Stimulated activated CD4-positive, alpha-beta T cell treated with anti-CD3 and anti-CD28 coated beads, Interleukin-2, amount 100 ng/mL, for 48 hours (primary cell): ENCODE results near the gene CDK5R2.

Experiments used
- DNase-seq, 2 donors: peaks; one replicate each; pipeline ENCODE4 v3.0.0-alpha.2; 2020

Gene CDK5R2

DNA sequence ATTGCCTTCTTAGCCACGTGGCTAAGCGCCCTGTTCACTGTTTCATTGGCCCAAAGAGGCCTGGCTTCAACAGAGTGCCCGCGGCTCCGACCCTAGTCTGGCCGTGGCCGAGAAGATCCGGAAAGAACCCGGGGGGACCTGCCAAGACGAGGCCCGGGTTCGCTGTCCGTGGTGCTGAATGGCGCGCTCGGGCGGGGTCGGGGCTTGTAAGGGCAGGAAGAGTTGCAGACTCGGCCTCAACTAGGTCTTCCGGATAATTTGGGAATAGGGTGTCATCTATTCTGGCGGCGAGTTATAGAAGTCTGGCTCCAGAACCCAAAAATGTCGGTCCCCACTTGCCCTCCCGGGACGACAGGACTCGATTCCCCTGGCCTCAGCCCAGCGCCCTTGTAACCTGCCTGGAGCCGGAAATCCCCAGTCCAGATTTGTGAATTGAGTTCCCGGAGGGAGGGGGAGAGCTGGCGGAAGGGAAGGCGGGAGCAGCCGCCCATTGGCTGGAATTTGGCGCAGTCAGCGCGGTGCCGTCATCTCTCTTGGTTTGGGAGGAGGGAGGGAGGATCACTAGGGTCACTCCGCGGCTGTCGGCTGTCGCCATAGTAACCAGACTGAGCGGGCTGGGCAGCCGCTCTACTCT lies 3.5 kb downstream of the CDK5R2 start:
- peak; percentile 52 to 56 for DNase-seq

DNA sequence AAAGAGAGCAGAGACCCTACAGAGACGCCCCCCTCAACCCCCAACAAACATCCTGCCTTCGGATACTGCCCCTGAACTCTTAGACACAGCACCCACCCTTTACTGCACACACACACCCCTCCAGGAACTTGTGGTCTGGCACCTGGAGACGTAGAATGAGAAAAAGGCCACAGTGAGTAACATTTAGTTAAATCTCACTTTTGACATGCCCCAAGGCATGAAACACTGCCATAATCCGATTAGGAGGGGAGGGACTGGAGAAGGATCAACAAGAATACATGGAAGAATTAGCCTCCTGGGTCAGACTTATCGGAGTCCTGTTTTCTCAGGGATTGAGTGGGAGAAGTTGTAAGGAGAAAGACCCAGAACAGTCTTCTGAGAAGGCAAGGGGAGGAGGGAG lies 4.1 kb downstream of the CDK5R2 start:
- DNase-seq, result no peak

DNA sequence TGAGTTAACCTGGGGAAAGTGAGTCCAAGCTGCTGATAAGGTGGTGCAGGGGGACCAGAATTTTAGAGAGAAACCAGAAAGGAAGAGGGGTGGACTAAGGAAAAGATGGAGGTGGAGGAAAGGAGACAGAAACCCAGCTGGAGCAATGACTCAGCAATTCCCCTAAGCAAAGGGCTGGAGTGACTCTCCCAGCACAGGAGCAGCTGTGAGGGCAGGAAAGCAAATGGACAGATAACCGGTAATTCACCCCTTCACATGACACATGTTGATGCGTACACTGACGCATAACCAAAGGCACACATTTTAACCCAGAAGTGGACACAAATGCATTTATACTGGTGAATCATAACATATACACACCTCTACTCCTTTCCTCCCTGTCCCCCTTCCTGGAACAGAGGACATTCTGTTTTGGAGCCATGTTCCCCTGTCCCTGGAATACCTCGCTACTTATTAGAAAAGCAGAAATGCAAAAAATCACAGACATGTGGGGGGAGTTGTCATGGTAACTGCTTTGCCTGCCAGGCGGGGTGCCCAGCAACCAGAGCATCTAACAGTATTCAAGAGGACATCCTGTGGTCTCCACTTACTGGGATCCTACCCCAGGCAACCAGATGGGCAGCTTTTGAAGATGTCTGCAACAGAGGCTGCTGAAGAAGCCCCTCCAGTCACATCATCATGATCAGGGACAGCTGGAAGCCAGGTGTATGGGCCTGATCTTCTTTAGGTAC lies 4.7 kb downstream of the CDK5R2 start:
- no peak for DNase-seq

DNA sequence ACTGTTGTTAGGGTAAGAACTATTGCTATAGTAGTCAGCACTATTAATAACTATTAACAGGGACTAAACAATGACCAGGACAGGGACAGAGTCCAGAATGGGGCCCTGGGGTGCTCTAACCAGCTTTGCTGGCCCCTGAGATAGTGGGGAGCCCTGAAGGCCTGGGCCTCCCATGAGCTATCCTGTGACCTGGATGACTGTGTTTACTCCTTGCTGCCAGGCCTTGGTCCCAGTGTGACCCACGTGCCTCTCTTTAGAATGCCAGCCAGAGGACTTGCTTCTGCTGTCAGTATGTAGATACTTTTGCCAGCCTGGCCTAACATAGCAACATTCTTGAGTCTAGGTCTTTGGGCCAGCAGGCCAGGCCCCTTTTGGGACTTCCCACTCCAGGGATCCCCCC lies 11.4 kb downstream of the CDK5R2 start:
- DNase-seq, result no peak

DNA sequence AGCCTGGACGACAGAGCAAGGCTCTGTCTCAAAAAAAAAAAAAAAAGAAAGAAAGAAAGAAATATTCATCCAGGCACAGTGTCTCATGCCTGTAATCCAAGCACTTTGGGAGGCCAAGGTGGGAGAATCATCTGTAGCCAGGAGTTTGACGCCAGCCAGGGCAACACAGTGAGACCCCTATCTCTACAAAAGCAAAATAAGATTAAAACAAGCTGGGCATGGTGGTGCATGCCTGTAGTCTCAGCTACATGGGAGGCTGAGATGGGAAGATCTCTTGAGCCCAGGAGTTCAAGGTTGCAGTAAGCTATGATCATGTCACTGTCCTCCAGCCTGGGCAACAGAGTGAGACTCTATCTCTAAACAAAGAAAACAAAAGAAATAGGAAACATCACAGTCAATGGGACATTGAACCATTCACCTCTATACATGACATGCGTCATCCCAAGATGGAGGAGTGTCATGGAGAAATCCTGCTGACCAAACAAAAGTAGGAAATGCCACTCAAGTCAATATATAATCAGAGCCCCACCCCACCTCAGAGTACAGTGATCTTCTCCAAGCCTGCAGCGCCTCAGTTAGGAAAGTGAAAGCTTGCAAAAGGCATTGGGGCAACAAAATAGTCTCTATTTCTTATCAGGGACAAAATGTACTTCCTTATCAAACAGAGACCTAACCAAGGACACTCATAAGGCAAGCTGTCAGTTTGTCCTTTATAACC lies 15.8 kb downstream of the CDK5R2 start:
- DNase-seq, result no peak

DNA sequence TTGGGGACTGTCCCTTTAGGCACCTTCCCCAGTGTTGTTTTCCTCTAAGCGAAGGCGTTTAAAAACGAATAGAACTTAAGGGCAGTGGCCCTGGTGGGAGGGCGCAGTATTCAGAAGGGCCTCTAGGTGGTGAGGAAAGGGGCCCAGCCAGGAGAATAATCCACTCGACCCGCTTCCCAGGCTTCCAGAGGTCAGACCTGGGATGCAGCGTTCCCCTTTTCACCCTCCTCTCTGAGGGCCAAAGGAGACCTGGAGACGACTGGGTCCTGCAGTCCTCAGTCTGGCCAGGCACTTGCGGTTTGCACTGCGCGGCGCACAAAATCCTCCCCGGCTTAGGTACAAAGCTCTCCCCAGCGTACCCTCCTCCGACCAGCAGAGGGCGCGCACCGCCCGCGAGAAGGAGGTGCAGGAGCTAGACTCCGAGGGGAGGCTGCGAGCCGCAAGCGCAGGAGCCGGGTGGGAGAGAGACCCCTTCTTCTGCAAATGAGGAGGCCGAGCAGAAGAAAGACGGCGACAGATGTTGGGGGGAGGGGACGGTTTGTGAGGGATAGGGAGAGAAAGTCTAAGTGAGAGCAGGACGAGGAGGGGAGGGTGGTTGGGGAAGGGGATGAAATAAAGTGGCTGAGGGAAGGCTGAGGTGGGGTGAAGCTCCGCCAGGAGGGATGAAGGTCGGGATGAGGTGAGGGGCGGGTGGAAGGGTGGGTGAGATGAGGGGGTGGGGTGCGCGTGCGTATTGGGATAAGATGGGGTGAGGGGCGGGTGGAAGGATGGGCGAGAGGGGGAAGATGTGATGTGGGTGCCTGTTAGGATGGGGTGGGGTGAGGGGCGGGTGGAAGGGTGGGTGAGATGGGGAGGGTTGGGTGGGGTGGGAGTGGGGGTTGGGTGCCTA lies 20.6 kb downstream of the CDK5R2 start:
- peak; percentile 83 to 84 for DNase-seq

DNA sequence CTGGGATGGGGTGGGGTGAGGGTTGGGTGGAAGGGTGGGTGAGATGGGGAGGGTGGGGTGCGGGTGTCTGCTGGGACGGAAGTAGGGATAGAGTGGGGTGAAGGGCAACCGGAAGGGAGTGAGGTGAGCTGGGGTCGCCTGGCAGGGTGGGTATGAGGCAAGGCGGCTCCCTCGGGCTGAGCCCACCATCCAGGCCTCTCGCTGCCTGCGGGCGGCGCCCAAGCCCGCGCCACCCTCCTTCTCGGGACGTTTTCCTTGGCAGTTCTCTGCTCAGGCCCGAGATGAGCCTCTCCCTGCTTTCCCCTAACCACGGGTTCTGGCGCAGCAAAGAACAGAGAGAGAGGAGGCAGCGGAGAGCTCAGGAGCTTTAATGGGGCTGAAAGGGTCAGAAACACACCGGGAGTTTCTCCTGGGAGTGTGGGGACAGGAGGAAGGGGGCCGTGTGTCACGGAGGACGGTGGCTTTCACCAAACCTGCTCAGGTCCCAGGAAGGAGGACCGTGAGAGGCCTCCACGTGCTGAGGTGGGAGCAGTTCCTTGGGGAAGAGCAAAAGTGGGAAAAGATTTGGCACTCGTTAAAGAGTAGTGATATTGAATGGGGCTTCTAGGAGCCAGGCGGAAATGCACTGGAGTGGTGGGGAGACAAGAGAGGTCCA lies 21.4 kb downstream of the CDK5R2 start:
- no peak for DNase-seq

DNA sequence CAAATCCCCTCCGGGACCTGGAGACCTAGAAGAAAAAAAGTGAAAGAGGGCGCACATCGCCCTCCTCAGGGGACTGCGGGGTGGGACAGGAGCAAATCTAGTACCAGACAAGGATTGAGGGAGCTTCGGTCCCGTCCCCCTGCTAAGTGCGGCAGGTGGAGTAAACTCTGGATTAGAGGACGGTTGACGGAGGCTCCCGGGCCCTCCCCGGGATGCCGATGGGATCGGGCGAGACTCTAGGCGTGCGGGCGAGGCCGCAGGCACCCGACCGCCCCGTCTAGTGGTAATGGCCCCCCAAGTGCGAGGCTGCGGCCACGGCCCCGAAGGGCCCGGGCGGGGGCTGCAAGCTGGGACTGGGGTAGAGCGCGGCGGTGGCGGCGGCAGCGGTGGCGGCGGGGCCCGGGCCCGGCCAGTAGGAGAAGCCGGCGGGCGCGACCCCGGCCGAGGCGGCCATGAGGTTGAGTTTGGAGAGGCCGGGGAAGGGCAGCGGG lies 22.0 kb downstream of the CDK5R2 start:
- DNase-seq, result no peak

DNA sequence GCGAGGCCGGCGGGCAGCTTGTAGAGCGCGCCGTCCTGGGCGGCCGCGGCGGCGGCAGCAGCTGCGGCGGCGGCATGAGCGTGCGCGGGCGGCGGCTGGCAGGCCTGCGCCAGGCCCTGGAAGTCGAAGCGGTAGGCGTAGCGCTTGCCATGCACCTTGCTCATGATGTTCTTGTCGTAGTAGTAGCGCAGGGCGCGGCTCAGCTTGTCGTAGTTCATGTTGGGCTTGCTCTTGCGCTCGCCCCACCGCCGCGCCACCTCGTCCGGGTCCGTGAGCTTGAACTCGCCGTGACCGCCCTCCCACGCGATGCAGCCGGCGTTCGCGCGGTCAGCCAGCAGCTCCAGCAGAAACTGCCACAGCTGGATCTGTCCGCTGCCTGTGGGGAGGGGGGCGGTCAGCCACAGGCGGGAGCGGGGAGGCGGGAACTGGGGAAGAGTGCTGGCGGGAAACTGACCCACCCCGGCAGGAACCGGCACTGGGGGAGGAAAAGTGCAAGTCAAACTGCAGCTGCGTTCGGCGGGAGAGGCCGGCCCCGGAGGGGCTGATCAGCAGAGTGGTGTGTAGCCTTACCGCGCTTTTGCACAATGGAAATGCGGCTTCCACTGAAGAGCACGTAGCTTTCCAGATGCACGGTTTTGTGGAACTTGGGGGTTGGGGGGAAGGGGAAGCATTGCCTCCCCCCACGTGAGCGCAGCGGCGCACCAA lies 22.6 kb downstream of the CDK5R2 start:
- no peak for DNase-seq

DNA sequence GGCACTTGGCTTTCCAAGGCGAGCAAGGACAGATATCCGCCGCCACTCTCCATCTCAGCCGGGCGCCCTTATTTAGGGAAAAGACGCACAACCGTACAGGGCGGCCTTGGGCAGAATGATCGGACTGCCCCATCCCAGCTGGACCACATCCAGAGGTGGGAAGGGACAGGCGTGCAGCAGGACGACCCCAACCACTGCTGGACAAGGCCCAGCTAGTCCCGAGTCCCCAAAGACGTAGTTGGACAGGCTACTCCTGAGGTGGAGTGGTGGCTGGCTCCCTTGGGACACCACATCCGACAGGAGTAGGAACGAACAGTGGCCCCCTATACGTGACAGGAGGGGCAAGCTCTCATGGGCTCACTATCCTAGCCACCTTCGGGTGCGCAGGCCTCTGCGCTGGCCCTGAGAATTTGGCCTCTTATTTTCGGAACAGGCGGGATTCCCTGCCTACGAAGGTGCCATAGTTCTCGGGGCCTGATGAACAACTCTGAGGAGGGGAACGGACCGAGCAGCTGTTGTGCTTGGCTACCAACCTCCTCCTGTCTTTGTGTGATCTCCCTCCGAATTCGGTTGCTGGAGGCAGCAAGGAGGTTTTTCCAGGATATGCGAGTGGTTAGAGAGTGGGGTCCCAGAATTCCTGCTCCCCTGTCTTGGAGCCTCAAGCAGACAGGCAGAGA lies 23.3 kb downstream of the CDK5R2 start:
- DNase-seq, result no peak

DNA sequence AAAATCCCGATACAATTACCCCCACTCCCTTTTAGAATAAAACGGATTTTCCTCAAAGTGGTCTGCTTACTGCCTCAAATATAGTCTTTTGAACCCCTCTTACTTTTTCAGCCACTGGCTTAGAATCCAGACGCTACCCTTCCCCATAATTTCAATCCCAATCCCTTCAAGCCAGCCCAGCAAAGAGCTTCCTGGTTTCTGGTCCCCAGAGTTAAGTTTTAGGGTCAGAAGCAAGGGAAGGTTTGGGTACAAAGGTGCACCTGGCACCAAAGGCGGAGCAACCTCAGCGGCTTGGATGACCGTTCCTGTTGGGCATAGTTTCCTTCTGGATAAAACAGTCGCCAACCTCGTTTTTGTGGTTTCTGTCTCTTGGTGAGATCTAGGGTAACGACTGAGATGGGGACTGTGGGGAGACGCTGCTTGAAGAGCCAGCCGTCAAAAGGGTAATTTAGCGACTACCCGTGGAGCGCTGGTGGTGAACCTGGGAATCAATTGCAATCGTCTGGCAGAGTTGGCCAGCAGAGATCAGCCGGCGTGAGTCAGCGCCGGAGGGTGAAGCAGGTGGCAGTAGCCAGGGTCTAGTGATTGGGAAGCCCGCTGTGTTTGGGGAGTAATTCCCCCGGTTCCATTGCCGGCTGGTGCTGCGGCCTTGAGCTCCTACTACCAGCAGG lies 23.9 kb downstream of the CDK5R2 start:
- no peak for DNase-seq

DNA sequence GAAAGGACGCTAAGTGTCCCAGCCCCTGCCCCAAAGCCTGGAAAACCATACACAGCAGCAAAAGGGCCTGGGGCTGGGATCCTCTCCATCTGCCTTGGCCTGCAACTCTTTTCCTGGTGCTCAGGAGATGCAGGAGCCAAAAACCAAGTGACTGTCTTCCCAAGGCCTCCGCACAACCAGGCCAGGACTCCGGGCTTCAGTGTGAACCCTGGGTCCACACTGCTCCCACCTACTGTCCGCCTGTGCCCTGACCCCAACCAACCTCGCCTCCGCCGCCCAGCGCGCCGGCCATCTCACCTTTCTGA lies 24.4 kb downstream of the CDK5R2 start:
- no peak for DNase-seq

DNA sequence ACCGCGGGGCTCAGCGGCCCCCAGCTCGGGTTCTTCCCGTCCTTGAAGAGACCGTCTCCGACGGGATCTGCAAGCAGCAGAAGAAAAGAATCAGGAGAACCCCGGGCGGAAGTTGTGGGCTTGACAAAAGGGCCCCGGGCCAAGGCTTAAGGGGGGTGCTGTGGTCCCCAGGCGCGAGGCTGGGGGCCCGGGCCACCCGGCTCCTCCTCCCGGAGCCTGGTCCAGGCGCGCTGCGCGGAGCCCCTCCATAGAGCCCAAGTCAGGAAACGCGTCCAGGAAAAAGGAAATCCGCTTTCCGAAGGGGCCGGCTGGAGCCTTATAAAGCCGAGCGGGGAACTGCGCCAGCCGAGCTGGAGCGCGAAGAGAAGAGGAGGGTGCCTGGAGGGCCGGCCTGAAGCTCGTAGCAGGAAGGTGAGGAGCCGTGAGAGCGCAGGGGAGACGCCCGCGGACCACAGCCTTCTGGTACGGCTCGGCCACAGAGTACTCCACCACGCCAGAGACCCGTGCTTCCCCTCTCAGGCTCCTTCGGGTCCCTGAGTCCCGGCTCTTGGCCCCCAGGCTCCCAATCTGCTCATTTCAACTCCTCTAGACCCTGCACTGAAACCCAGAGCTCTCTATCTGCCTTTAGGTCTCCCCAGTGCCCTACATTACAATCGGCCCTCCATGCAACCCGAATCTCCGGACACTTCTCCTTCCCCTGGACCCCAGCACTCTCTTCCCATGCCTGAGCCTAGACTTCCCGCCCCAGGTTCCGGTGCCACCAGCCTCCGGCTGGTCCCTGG lies 25.0 kb downstream of the CDK5R2 start:
- no peak for DNase-seq

DNA sequence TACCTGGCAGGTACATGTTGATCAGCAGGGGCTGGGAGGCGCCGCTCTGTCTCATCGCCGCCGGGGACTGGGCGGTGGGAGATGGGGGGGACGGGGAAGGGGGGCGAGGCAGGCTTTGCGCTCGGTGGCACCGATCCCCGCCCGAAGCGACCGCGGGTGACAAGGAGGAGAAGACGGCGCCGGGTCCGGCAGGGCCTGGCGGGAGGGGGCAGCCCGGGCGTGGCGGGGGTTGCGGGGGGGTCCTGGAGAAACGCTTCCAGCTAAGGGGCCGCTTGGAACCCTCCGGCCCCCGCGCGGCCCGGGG lies 25.5 kb downstream of the CDK5R2 start, which contains the start of gene FEV:
Gene FEV (minus strand): TSS at position 164 of the 304 bp plus-strand sequence. CDS start 109 bp downstream, at position 55.
- no peak for DNase-seq

DNA sequence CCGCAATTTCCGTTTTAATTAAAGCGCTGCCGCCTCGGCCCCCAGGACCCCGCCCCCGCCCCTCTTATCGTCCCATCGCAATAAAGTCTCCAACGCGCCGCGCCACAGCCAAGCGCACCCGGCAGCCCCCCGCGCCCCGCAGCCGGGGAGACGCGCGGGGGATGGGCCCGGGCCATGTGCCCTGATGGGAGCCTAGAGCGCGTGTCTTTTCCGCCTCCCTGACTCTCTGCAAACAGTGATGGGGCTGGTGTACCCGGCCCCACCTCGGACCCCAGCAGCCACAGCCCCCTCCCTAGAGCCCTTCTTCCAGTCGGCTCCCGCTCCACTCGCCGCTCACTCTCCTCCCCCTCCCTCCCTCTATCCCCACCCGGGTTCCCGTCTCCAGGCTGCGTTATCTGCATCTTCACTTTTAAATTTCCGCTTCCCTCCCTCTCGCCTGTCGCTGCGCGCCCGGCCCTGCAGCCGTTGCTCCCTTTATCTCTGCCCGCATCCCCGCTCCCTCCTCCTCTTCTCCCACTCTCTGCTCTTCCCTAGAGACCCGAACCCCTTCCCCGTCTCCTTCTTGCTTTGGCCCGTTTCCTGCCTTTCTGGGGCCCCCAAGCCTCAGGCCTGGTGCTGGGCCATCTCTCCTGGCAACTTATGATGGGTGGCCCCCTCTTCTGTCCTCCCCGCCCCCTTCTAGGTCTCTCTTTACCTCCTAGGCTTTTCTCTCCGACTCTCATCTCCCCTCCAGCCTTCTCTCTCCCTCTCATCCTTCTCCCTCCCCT lies 26.0 kb downstream of the CDK5R2 start:
- no peak for DNase-seq

DNA sequence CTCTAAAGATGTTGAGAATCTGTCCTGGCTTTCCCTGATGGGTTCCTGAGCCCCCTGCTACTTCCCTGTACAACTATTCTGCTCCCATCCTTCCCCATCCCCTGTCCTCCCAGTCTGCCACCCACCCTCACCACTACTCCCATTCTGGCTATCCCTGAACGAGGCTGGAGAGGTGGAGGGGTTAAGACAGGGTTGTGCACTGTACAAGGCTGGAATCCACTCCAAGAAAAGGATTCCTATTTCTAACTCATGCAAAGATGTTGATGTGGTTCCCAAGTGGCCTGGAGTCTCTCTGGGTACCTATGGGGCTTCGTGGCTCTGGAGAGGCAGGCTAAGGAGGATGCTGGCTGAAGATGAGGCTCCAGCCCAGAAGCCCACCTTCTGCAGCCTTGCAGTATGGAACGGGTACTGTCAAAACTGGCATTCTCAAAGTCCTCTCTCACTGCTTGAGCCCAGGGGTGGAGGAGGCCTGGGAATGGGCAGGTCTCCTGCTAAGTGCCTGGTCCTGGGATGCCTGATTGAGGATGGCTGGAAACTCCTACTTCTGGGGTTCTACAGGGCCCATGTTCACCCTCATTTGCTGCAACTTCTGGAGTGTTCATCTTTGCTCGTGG lies 26.8 kb downstream of the CDK5R2 start:
- DNase-seq, result no peak

DNA sequence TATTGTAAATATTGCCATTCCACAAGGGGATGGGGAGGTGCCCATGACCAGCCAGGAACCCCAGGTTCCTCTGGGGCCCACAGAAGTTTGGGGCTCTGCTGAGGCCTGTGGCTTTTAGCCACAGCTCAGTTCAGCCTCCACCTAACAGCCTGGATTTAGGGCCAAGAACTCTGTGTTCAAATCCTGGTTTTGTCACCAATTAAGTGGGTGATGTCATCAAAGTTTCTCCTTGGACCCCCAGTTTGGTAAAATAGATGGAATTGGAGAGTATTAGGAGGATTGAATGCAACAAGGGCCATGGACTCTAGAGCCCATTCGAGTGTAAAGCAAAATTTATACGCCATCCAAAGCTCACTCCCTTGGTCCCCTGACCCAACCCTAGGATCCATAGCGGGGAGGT lies 28.7 kb downstream of the CDK5R2 start:
- no peak for DNase-seq

DNA sequence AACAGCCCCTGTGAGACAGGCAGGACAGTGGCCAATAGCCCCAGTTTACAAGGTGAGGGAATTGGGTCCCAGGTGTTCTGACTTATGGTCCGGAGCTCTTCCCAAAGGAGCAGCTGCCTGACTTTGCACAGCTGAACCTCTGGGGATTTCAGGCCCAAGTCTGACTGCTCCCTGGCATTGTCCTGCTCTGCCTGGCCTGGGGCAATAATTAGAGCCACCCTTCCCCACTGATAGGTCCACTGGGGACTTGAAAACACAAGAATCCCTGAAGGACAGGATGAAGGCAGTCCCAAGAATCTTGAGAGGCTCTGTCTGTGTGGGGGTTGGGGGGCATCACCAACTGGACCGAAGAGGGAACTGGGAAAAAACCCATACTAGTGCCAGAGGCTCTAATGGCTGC lies 29.2 kb downstream of the CDK5R2 start:
- no peak for DNase-seq

DNA sequence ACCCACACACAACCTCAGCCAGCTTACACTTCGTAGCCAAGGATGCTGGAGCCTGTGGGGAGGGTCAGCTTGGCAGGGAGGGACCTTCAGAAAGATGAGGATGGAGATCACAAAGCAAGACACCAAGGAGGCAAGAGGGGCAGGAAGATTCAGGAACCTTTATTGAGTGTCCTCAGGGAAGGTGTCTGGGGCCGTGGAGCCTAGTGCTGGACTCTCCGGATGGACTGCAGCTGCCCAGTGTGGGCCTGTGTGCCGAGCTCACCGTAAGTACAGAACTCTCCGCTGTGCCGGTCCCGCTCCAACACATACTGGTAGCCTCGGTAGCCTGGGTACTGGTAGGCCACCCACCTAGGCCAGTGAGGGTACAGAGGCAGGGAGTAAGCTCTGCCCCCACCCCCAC lies 30.6 kb downstream of the CDK5R2 start:
- no peak for DNase-seq
